ENCODE data around the gene PHLPP2.

Gene PHLPP2

DNA sequence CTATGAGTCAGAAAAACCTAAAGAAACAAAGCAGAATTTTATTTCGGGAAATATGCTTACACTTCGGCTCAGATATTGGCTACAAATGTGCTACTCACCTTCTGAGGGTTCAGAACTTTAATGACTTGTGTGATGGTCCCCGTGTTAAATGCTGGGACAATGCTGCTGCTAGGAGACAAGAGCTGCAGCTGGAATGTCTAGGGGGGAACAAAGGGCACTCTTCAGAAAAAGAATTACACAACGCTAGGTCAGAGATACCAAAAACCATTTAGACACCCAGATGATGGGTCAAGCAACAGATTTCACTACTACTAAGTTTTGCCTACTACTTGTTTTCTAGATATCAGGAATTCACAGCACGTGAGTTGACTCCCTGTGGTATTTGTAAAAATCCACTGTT is 10.0 kb upstream of the PHLPP2 start:
- DNase-seq (ENCODE audit: extremely low read depth, low read depth), result no peak
- TF ChIP-seq, protein P1, sequence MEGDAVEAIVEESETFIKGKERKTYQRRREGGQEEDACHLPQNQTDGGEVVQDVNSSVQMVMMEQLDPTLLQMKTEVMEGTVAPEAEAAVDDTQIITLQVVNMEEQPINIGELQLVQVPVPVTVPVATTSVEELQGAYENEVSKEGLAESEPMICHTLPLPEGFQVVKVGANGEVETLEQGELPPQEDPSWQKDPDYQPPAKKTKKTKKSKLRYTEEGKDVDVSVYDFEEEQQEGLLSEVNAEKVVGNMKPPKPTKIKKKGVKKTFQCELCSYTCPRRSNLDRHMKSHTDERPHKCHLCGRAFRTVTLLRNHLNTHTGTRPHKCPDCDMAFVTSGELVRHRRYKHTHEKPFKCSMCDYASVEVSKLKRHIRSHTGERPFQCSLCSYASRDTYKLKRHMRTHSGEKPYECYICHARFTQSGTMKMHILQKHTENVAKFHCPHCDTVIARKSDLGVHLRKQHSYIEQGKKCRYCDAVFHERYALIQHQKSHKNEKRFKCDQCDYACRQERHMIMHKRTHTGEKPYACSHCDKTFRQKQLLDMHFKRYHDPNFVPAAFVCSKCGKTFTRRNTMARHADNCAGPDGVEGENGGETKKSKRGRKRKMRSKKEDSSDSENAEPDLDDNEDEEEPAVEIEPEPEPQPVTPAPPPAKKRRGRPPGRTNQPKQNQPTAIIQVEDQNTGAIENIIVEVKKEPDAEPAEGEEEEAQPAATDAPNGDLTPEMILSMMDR (IDR thresholded peaks at IDR 0.05; ENCODE audit: low read depth, low read length), result no peak

DNA sequence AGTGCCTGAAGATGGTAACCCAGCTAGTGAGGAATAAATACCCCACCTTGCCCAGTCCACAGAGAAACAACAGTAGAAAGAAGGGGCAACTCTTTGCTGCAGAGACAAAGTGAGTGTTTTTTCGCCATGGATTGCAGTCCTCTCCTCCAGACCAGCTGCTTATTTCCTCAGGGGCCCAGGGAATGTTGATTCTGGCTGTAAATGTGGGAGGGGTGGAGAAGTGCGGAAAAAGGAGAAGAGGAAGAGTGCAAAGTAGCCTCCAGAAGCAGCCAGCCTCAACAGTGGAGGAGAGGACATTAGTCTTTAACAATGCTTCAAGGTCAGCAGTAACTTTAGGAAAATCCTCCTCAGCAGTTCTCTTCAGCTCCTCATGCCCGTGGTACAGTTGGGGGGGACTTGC is 8.1 kb upstream of the PHLPP2 start:
- TF ChIP-seq, protein P1 (IDR thresholded peaks at IDR 0.05; ENCODE audit: low read depth, low read length), result no peak
- DNase-seq (ENCODE audit: extremely low read depth, low read depth), result no peak

GRCh38 chr16:71727551-71728324 is 3.2 kb upstream of the PHLPP2 start:
- no peak for DNase-seq (ENCODE audit: extremely low read depth, low read depth)
- TF ChIP-seq, protein P1 (IDR thresholded peaks at IDR 0.05; ENCODE audit: low read depth, low read length), result no peak

- TF ChIP-seq, protein P1 (IDR thresholded peaks at IDR 0.05; ENCODE audit: low read depth, low read length), result no peak
- DNase-seq (ENCODE audit: extremely low read depth, low read depth), result no peak
These were observed 2.2 kb upstream of the PHLPP2 start for GRCh38 chr16:71726476-71727315.

GRCh38 chr16:71723537-71724319 is 773 bp downstream of the PHLPP2 start:
- DNase-seq (ENCODE audit: extremely low read depth, low read depth), result no peak
- TF ChIP-seq, protein P1 (IDR thresholded peaks at IDR 0.05; ENCODE audit: low read depth, low read length), result no peak

DNA sequence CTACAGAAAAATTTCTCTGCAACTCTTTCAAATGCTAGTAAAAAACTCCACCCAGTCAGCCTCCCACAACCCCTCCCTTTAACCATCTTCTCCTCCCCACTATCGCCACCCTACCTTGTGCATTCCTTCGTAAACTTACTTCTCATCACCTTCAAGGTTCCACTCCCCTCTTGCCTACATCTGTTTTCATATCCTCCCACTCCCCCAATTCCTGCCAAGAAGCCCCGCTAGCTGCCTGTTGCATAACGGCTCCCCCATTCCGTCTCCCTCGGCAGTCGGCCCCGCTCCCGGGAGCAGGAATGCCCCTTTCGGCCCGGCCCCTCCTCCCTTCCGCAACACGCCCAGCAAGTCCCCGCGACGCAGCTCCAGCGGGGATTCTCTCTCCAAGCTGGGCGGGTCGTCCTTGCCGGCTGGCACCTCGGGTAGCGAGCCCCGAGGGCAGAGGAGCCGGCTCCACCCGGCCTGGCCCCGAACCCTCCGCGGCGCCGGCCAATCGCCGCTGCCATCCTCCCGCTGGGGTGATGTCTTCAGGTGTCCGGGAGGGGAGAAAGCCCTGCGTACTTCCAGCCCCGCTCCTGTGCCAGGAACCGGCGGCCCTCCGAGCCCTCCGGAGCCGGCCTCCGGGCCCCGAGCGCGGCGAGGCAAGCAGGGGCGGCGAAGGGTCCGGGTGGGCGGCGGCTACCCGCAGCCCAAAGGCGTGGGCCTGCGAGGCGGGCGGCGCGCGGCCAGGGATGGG is 1.5 kb downstream of the PHLPP2 start:
- TF ChIP-seq, protein P1 (IDR thresholded peaks at IDR 0.05; ENCODE audit: low read depth, low read length), result no peak
- no peak for DNase-seq (ENCODE audit: extremely low read depth, low read depth)
